Measurements from ENCODE around the gene KRTAP10-1.

KRTAP10-1 gene

DNA sequence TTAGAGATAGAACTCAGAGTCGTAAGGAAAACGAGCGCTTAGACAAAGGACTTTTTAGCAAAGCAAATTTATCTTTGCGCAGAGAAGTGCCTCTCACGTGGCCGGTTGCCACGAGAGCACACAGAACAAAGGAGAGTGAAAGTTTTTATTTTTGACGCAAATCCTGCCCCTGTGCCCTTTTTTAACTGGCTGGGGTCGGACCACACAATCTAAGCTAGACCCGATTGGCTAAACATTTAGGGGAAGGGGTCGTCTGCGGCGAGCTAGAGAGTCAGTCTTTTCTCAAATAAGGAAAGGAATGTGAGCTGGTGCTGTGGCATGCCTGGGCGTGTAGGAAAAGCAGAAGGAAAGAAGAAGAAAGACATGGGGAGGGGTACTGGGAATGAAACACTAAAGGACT is 8.9 kb upstream of the KRTAP10-1 start:
- Mint-ChIP-seq H3K36me3 (ENCODE audit: low read depth) (peaks cover 20% of the 10 kb centered on the region), H3K4me1 (ENCODE audit: low read depth) (peaks cover 11% of the 10 kb centered on the region), H3K27ac (no peak overlapping the region), H3K4me3 (no peak overlapping the region), H3K27me3 (ENCODE audit: low read depth) (peaks cover 2% of the 10 kb centered on the region), H3K9me3 (peaks cover 27% of the 10 kb centered on the region)
- no peak for DNase-seq (ENCODE audit: low spot score)

DNA sequence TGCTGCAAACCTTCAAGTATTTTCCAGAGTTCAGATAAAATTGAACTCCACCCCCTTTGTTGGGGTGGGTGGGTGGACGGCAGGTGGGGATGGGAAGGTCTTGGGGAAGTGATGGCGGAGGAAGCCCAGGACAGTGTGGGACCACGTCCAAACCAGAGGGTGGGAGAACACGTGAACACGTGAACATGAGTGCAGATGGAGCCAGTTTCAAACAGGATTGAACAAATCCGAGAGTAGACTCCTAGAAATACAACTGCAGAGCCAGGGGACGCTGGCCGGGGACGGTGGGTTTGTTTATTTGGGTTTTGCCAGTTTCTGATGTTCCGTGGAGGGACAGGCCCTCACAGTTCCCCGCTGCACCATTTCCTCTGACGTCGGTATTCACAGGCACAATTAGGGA is 8.4 kb upstream of the KRTAP10-1 start:
- H3K36me3 Mint-ChIP-seq (ENCODE audit: low read depth): peaks cover 20% of the 10 kb centered on the region
- peaks cover 27% of the 10 kb centered on the region for H3K9me3 Mint-ChIP-seq
- peaks cover 11% of the 10 kb centered on the region for H3K4me1 Mint-ChIP-seq (ENCODE audit: low read depth)
- no peak overlapping the region for H3K27ac Mint-ChIP-seq
- no peak for DNase-seq (ENCODE audit: low spot score)
- no peak overlapping the region for H3K4me3 Mint-ChIP-seq
- peaks cover 2% of the 10 kb centered on the region for H3K27me3 Mint-ChIP-seq (ENCODE audit: low read depth)

DNA sequence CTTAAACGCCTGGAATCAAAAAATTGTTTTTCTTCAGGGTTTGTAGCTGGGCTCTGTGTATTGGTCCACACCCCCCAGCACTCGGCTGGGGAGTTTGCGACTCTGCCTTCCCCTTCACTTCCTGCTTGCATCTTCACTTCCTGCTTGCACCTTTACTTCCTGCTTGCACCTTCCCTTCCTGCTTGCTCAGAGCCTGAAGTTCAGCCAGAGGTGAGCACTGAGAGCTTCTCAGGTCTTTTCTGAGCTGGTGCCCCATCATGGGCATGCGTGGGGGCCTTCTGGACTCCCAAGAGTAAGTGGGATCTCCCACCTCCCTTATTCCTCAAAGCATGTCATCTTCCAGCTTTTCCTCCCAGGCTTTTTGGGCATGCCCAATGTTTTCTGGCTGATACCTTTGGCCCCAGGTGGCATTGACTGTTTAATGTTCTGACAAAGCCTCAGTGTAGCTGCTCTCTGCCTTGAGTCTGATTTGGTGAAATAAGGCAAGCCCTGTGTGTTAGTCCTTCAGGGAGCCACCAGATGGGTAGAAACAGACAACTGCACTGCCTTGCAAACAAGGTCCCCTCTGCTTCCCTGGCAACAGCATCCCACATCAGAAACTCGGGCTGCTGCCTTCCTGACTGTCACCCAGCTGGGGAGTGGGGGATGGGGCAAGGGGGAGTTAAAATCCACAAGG is 7.8 kb upstream of the KRTAP10-1 start:
- no peak for DNase-seq (ENCODE audit: low spot score)
- H3K27me3 Mint-ChIP-seq (ENCODE audit: low read depth): no peaks in the 10 kb centered on the region
- peak overlapping the region; percentile 48 for H3K4me3 Mint-ChIP-seq
- peaks cover 27% of the 10 kb centered on the region for H3K9me3 Mint-ChIP-seq
- H3K4me1 Mint-ChIP-seq (ENCODE audit: low read depth): peaks cover 11% of the 10 kb centered on the region
- H3K36me3 Mint-ChIP-seq (ENCODE audit: low read depth): peaks cover 20% of the 10 kb centered on the region
- peak overlapping the region; percentile 76 for H3K27ac Mint-ChIP-seq

DNA sequence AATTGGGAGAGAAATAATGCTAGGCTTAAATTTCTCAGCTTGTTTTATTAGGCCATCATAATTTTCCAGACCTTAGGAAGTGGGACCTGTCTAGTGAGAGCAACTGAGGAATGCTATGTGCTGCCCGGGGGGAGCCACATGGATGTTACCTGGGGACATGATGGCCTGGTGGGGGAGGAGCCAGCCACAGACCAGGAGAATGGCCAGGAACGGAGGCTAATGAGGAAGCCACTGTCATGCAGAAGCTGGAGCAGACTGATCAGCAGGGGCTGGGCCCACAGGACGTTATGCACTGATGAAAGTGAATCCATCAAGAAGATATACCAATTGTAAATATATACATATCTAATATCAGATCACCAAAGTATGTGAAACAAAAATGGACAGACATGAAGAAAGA is 4.6 kb upstream of the KRTAP10-1 start:
- Mint-ChIP-seq H3K36me3 (ENCODE audit: low read depth) (peaks cover 20% of the 10 kb centered on the region), H3K27me3 (ENCODE audit: low read depth) (no peaks in the 10 kb centered on the region), H3K27ac (no peak overlapping the region), H3K4me1 (ENCODE audit: low read depth) (peaks cover 11% of the 10 kb centered on the region), H3K4me3 (no peak overlapping the region), H3K9me3 (peaks cover 32% of the 10 kb centered on the region)
- no peak for DNase-seq (ENCODE audit: low spot score)

DNA sequence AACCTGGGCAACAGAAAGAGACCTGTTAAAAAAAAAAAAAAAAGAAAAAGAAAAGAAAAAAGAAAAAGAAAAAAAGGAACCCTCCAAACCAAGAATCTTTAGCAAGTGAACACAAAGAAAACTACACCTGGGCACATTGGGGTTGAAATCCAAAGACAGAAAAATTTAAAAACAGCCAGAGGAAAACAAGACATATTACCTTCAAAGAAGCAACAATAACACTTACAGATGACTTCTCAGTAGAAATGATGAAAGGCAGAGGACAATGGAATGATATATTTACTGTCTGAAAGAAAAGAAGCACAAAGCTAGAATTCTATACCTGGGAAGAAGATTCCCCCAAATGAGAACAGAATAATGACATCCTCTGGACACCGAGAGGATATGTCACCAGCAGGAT is 2.7 kb upstream of the KRTAP10-1 start:
- no peak for DNase-seq (ENCODE audit: low spot score)
- Mint-ChIP-seq H3K27ac (no peak overlapping the region), H3K27me3 (ENCODE audit: low read depth) (no peaks in the 10 kb centered on the region), H3K36me3 (ENCODE audit: low read depth) (peaks cover 16% of the 10 kb centered on the region), H3K9me3 (peaks cover 23% of the 10 kb centered on the region), H3K4me3 (no peak overlapping the region), H3K4me1 (ENCODE audit: low read depth) (peaks cover 7% of the 10 kb centered on the region)

DNA sequence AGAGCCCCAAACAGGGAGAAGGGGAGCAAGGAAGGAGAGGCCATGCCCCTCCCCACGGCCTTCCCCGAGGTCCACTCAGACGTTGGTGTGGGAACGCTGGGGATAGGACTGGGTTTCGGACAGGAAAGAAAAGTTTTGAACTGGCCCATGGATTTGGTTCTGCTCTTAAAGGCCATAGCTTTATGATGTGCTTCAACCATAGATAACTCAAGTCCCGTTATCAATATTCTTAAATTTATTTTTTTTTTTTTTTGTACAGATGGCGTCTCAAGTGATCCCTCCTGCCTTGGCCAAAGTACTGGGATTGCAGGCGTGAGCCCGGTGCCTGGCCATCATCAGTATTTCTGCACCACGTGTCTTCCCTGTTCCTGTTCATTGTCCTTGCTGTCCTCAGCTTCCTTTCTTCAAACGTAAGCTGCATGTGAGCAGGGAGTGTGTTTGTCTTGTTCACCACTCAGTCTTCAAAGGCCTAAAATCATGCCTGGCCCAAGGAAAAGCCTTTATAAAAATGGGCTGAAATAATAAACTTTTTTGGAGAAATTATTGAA is 820 bp upstream of the KRTAP10-1 start:
- Mint-ChIP-seq H3K27me3 (ENCODE audit: low read depth) (no peaks in the 10 kb centered on the region), H3K4me1 (ENCODE audit: low read depth) (no peaks in the 10 kb centered on the region), H3K9me3 (peaks cover 10% of the 10 kb centered on the region), H3K36me3 (ENCODE audit: low read depth) (peaks cover 4% of the 10 kb centered on the region), H3K27ac (no peak overlapping the region), H3K4me3 (no peak overlapping the region)
- no peak for DNase-seq (ENCODE audit: low spot score)

DNA sequence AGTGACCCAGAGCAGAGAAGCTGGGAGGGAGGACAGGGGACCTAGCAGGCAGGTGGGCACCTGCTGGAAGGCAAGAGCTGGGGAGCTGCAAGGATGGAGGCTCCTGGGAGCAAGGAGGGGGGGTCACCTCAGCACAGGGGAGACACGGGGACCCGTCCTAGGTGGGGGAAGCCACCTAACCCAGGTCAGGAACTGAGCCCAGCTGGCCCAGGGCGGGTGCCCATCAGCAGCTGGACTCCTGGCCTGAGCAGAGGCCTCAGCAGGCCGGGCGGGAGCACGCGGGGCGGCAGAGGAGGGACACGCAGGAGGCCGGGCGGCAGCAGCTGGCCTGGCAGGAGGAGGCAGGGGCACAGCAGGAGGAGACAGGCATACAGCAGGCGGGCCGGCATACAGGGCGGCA is 949 bp downstream of the KRTAP10-1 start:
- Mint-ChIP-seq H3K9me3 (peaks cover 5% of the 10 kb centered on the region), H3K36me3 (ENCODE audit: low read depth) (no peaks in the 10 kb centered on the region), H3K4me1 (ENCODE audit: low read depth) (no peaks in the 10 kb centered on the region), H3K27me3 (ENCODE audit: low read depth) (no peaks in the 10 kb centered on the region), H3K4me3 (no peak overlapping the region), H3K27ac (no peak overlapping the region)
- no peak for DNase-seq (ENCODE audit: low spot score)

DNA sequence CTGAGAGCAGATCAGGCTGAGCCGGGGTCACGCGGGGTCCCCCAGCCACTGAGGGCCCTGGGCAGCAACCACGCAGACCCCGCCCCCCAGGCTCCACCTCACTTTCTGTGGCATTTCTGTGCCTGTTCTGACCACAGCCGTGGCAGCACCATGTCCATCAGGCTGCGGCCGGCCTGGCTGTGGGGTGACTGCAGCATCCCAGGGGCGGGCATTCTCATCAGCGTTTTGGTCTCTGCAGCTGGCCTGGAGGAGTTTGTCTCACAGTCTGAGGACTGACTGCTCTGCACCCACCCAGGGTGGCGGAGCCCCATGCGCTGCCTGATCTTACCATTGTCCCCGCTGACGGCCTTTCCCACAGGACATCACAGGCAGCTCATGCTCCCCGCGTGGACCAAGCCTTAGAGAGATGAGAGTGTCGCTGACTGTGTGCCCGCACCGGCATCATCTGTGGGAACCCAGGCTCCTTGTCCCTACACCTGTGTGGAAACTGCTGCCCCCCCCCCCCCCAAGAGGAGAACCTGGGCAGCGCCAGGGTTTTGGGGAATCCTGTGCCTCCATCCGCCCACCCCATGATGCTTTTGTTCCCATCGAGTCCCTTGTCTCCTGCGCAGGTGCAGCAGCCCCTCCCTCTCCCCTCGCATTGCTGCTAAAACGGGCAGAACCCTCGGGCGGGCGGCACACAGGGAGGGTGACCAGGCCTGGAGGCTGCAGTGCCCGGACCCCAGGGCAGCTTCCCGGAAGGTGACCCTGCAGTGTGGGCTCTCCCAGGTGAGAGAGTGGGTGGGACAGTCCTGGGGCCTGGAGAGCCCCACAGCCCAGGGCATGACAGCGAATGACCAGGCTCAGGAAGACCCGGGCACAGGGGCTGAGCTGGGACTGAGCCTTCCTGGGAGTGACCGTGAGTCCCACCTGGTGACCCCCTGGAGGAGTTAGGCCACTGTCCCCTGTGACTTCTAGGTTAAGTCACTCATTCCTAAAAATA is 1.8 kb downstream of the KRTAP10-1 start:
- no peak overlapping the region for H3K27ac Mint-ChIP-seq

DNA sequence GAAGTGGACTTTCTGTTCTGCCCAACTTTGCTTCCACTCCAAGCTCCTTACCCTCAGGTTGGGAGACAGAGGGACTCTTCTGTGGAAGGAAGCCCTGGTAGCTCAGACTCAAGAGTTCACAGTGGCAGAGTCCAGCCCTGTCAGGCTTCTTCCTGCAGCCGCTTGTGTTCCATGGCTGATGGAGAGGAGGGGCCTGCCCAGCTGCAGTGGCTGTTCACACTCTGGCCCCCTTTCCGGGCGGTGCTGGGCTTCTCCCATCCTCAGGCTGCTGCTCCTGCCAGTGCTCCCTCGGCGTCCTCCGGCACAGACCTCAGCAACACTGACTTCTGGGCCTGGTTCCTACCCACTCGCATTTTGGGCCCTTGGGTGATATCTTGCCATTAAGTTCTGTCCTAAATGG is 4.0 kb downstream of the KRTAP10-1 start:
- no peaks in the 10 kb centered on the region for H3K4me1 Mint-ChIP-seq (ENCODE audit: low read depth)
- no peaks in the 10 kb centered on the region for H3K27me3 Mint-ChIP-seq (ENCODE audit: low read depth)
- no peaks in the 10 kb centered on the region for H3K36me3 Mint-ChIP-seq (ENCODE audit: low read depth)
- H3K4me3 Mint-ChIP-seq: no peak overlapping the region
- H3K27ac Mint-ChIP-seq: no peak overlapping the region
- H3K9me3 Mint-ChIP-seq: peaks cover under 1% of the 10 kb centered on the region
- DNase-seq (ENCODE audit: low spot score): no peak

More for the DNA sequence above, 1.8 kb downstream of the KRTAP10-1 start:
- peaks cover 5% of the 10 kb centered on the region for H3K9me3 Mint-ChIP-seq
- DNase-seq (ENCODE audit: low spot score): no peak
- no peaks in the 10 kb centered on the region for H3K4me1 Mint-ChIP-seq (ENCODE audit: low read depth)
- H3K4me3 Mint-ChIP-seq: no peak overlapping the region
- no peaks in the 10 kb centered on the region for H3K27me3 Mint-ChIP-seq (ENCODE audit: low read depth)
- no peaks in the 10 kb centered on the region for H3K36me3 Mint-ChIP-seq (ENCODE audit: low read depth)

DNA sequence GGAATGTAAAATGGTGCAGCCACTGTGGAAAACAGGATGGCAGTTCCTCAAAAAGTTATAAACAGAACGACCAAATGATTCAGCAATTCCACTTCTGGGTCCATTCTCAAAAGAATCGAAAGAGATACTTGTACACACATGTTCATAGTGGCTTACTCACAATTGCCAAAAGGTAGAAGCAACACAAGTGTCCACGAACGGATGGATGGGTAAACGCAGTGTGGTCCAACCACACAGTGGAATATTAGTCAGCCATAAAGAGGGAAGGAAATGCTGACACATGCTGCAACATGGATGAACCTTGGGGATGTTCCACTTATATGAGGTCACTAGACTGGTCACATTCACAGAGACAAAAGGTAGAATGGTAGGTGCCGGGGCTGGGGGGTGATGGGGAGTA is 5.3 kb downstream of the KRTAP10-1 start:
- Mint-ChIP-seq H3K27ac (no peak overlapping the region), H3K4me3 (no peak overlapping the region), H3K4me1 (ENCODE audit: low read depth) (no peaks in the 10 kb centered on the region), H3K36me3 (ENCODE audit: low read depth) (no peaks in the 10 kb centered on the region), H3K9me3 (no peaks in the 10 kb centered on the region), H3K27me3 (ENCODE audit: low read depth) (no peaks in the 10 kb centered on the region)
- DNase-seq (ENCODE audit: low spot score): no peak

DNA sequence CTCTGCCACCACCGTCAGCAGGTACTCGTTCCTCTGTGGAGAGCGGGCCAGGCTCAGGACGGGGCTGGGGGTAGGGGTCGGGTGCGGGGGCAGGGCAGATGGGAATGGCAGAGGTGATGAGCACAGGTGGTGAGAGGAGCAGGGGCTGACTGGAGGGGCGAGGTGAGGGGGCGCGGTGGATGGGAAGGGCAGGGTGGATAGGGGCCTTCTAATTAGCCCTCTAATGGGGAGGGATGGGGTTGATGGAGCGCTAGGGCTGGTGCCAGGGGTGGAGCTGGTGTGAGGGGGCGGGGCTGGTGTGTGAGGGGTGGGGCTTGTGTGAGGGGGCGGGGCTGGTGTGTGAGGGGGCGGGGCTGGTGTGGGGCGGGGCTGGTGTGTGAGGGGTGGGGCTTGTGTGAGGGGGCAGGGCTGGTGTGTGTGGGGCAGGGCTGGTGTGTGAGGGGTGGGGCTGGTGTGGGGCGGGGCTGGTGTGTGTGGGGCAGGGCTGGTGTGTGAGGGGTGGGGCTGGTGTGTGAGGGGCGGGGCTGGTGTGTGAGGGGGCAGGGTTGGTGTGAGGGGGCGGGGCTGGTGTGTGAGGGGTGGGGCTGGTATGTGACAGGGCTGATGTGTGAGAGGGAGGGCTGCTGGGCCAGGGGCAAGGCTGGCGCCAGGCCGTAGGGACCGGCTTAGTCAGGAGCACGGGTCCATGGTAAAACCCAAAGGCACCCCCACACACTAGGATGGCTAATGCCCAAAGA is 5.9 kb downstream of the KRTAP10-1 start:
- H3K9me3 Mint-ChIP-seq: no peaks in the 10 kb centered on the region
- H3K36me3 Mint-ChIP-seq (ENCODE audit: low read depth): no peaks in the 10 kb centered on the region
- H3K27me3 Mint-ChIP-seq (ENCODE audit: low read depth): no peaks in the 10 kb centered on the region
- no peak for DNase-seq (ENCODE audit: low spot score)
- H3K4me1 Mint-ChIP-seq (ENCODE audit: low read depth): no peaks in the 10 kb centered on the region
- H3K4me3 Mint-ChIP-seq: no peak overlapping the region
- no peak overlapping the region for H3K27ac Mint-ChIP-seq

DNA sequence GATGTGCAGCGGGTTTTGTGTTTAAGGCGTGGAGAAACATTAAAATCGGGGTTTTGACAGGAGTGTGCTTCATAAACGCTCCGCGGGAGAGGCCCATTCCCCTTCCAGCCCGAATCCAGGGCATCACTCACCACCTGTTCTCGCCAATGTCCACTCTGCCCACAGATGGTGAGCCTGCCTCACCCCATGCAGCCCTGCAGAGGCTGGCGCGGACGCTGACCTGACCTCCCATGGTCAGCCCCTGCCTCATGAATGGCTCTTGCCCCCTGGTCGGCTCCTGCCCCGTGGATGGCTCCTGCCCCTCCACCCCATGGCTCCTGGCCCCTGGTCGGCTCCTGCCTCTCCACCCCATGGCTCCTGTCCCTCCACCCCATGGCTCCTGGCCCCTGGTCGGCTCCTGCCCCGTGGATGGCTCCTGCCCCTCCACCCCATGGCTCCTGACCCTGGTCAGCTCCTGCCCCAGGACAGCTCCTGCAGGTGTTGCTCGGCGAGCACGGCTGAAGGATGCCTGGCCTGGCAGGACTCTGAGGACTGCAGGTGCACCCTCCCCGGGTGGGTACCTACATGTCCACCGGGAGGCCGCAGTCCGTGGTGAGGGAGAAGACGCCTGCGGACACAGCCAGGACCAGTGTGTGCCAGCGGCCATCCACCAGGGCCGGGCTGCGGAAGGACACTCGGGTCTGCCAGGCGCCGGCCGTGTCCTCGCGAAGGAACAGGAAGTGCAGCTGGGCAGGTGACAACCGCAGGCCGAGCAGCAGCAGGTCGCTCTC is 6.7 kb downstream of the KRTAP10-1 start:
- Mint-ChIP-seq H3K36me3 (ENCODE audit: low read depth) (no peaks in the 10 kb centered on the region), H3K27ac (no peak overlapping the region), H3K9me3 (no peaks in the 10 kb centered on the region), H3K4me1 (ENCODE audit: low read depth) (no peaks in the 10 kb centered on the region), H3K4me3 (no peak overlapping the region), H3K27me3 (ENCODE audit: low read depth) (no peaks in the 10 kb centered on the region)
- DNase-seq (ENCODE audit: low spot score): no peak

DNA sequence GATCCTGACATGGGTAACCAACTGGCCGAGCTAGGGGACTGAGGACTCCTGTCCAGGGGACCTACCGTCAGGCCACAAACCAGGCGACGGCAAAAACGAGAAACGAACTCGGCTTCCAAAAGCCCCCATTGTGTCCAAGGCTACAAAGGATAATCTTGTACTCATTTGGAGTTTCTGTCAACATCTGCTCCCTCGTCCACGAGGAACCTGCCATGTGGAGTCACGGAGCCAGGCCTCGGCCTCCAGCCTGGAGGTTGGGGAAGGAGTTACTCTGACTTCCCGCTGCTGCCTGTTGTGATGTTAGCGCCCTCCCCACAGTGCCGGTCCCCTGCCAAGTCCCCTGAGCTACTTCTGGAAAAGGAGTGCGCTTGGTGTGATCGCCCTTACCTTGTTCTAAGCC is 7.3 kb downstream of the KRTAP10-1 start:
- no peaks in the 10 kb centered on the region for H3K9me3 Mint-ChIP-seq
- H3K36me3 Mint-ChIP-seq (ENCODE audit: low read depth): no peaks in the 10 kb centered on the region
- no peak overlapping the region for H3K4me3 Mint-ChIP-seq
- no peaks in the 10 kb centered on the region for H3K27me3 Mint-ChIP-seq (ENCODE audit: low read depth)
- no peaks in the 10 kb centered on the region for H3K4me1 Mint-ChIP-seq (ENCODE audit: low read depth)
- H3K27ac Mint-ChIP-seq: no peak overlapping the region
- no peak for DNase-seq (ENCODE audit: low spot score)
